GM19239 (cell line): ENCODE results near the gene TMPRSS3.

Experiments used
- DNase-seq: peaks from one replicate; pipeline ENCODE4 v3.0.0; 2011; ENCODE audit warnings: low spot score; ENCODE audit not compliant: insufficient read length
- FAIRE-seq: peaks from 2 replicates; lab custom pipeline; 2011; peaks lifted over from hg19 to GRCh38; lab: Jason Lieb, UNC

The TMPRSS3 gene

GRCh38 chr21:42395905-42396651 lies at the start of gene TMPRSS3:
Gene TMPRSS3, minus strand, starts transcription at chr21:42396052. Its CDS starts 635 bp downstream, at chr21:42395417.
- FAIRE-seq, result no peak
- DNase-seq, result no peak

GRCh38 chr21:42445311-42445710 lies 49.5 kb upstream of the TMPRSS3 start:
- FAIRE-seq (no peak), DNase-seq (no peak)

GRCh38 chr21:42444745-42445059 lies 48.9 kb upstream of the TMPRSS3 start:
- no peak for DNase-seq

GRCh38 chr21:42443876-42444744 lies 48.3 kb upstream of the TMPRSS3 start:
- no peak for FAIRE-seq

More at GRCh38 chr21:42444745-42445059, 48.9 kb upstream of the TMPRSS3 start:
- no peak for FAIRE-seq

DNA sequence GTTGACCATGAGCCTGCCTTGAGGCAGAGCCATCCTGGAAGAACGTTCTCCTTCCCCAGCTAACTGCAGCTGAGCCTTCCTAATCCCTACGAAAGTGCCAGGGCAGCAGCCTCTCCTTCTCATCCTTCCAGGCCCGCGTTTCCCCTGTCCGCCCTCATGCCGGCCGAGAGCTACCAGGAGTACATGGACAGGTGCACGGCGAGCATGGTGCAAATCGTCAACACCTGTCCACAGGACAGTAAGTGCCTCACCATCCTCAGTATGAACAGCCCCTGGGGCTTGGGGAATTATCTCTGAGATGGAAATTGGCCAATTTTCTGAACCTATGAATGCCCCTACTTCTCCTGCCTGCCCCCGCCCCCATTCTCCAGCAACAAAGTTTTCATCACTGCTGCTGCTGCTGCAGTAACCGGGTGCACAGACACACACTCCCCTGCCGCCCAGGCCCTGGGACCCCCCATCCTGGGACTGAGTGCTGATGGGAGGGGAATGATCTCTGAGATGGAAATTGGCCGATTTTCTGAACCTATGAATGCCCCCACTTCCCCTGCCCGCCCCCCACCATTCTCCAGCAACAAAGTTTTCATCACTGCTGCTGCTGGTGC lies 47.4 kb upstream of the TMPRSS3 start:
- FAIRE-seq (no peak), DNase-seq (no peak)

More at GRCh38 chr21:42443876-42444744, 48.3 kb upstream of the TMPRSS3 start:
- no peak for DNase-seq

- FAIRE-seq, result no peak
- no peak for DNase-seq
These were observed 46.1 kb upstream of the TMPRSS3 start for GRCh38 chr21:42441963-42442362.

GRCh38 chr21:42440187-42440792 lies 44.4 kb upstream of the TMPRSS3 start:
- peak; percentile 87 for FAIRE-seq
- peak; percentile 60 for DNase-seq

DNA sequence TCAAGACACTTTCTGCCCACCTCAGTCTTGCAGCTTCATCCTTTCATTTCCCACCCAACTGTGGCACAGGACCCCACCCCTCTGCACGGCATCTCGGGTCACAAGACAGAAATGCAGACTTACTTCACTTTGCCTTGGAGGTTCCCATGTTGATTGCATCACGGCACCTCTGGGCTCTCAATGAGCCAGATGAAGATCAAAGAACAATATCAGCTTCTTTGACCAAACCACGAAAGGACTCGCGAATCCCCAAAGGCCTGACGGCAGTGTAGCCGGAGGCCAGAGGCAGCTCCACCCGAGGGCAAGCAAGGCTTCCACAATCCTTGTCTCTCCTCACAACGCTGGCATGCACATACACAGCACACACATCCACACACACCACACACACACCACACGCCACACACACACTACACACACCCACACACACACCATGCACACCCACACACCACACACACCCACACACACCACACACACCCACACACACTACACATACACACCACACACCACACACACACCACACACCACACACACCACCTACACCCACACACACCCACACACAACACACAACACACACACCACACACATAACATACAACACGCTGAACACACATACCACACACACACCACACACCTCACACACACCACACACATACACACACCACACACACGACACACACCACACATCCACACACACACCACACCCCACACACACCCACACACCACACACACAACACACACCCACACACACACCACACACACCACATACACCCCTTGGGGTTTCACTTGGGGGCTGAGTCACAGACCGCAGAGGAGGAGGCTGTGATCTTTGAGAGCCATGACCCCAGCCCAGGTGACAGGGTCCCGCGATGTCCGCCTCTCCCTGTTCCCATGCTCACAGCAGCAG lies 43.7 kb upstream of the TMPRSS3 start:
- no peak for DNase-seq

DNA sequence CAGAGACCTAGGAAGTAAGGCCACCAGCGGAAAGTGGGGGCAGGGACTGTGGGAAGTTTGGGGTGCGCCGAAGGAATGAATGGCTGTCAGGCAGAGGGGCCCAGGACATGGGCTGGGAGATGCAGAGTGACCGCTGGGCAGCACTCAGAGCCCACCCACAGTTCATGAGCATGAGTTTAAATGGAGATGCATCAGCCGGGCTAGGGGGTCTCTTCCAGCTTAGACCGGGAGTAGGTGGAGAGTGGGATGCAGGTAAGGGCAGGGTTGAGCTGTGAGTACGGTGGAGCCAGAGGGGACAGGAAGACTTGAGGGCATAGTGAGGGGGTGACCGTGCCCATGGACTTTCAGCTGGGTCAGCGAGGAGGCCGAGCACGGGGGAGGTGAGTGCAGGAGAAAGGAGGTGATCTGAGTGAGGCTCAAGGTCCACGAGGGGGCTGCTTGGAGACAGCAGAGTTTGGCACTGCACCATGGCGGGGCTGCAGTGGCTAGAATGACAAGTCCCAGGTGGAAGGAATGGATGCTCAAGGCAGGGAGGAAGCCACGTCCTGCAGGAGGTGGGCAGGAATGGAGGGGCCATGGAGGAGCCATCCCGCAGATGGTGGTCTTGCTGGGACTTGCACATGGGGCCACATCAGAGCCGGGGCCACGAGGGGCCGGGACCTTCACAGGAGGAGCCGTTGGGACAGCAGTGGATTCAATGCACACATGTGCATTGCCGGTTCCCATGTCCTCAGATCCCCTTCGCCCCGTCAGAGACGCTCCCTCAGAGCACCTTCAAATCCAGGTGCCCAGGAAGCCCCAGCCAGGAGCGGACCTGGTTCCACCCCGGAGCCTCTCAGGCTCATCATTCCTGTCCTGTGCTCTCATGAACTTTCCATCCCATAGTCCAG lies 42.7 kb upstream of the TMPRSS3 start:
- FAIRE-seq (no peak), DNase-seq (no peak)

More for the DNA sequence above, 43.7 kb upstream of the TMPRSS3 start:
- peak; percentile 62 for FAIRE-seq

DNA sequence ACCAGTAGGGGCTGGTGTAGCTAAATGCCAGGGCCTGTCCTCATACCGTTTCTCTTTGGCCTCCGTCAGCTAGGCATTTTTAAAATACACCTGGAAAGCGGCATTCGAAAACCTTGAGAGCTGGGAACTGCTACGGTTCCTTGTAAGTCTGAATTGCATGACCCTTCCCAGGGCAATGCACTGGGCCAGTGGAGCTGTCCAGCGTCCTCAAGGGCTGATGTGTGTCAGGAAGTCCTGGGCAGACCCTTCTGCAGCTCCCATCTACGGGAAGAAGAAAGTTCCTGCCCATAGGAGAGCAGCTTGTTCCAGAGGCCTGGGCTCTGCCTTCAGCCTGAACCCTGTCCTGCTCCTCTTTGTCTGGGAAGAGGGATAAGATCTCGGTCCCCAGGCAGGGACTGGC lies 41.9 kb upstream of the TMPRSS3 start:
- FAIRE-seq (no peak), DNase-seq (no peak)

DNA sequence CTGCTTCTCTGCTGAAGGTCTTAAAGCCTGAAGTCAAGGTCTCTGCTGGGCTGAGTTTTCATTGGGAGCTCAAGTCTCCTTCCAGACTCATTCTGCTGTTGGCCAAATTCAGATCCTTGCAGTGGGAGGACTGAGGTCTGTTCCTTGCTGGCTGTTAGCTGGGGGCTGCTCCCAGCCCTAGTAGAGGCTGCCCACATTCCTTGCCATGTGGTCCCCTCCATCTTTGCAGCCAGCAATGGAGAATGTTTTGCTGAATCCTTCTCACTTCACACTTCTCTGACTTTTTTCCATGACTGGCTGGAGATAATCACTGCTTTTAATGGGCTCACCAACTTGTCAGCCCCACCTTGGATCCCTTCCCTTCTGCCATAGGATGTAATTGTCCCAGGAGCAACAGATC lies 41.1 kb upstream of the TMPRSS3 start:
- FAIRE-seq, result no peak
- no peak for DNase-seq

DNA sequence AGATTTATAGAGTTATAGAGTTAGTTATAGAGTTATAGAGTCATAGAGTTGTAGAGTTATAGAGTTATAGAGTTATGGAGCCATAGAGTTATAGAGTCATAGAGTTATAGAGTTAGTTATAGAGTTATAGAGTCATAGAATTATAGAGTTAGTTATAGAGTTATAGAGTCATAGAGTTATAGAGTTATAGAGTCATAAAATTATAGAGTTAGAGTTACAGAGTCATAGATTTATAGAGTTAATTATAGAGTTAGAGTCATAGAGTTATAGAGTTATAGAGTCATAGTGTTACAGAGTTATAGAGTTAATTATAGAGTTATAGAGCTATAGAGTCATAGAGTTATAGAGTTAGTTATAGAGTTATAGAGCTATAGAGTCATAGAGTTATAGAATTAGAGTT lies 40.0 kb upstream of the TMPRSS3 start:
- FAIRE-seq (no peak), DNase-seq (no peak)

DNA sequence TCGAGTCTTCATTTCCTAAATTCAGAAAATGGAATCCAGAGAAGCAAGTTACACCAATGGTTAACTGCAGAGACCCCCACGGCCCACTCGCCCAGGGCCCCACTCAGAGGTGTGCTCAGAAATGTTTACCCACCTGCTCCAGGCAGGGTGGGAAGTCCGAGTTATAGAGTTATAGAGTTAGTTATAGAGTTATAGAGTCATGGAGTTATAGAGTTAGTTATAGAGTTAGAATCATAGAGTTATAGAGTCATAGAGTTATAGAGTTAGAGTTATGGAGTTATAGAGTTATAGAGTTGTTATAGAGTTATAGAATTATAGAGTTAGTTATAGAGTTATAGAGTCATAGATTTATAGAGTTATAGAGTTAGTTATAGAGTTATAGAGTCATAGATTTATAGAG lies 39.5 kb upstream of the TMPRSS3 start:
- FAIRE-seq (no peak), DNase-seq (no peak)

- no peak for FAIRE-seq
These were observed 39.0 kb upstream of the TMPRSS3 start for GRCh38 chr21:42434884-42435283.

DNA sequence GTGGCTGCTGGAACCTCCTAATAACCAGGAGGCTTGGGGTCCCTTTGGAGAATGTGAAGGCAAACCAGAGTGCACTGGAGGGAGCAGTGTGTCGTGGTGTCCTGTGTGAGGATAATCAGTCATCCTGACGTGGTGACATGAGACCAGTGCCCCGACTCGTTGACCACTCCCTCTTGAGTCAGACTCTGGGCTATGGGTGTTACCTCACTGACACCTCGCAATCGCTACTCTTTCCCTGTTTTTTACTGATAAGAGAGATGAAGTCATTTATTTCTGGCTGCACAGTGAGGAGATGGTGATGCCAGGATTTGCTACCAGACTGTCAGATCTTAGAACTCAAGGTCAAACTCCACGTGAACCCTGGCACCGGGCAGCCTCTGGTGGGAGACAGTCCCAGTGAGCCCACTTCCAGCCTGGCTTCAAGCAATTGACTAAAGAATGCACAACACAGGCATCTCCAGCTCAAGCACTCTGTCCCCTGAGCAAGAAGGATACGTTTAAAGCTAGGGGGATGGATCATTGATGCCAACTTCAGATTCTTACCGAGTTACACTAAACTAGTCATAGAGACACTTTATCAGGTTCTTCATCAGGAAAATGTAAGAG lies 38.2 kb upstream of the TMPRSS3 start:
- DNase-seq (no peak), FAIRE-seq (no peak)

More at GRCh38 chr21:42434884-42435283, 39.0 kb upstream of the TMPRSS3 start:
- no peak for DNase-seq

GRCh38 chr21:42432695-42433094 lies 36.8 kb upstream of the TMPRSS3 start:
- DNase-seq (no peak), FAIRE-seq (no peak)

GRCh38 chr21:42431196-42431595 lies 35.3 kb upstream of the TMPRSS3 start:
- DNase-seq (no peak), FAIRE-seq (no peak)

DNA sequence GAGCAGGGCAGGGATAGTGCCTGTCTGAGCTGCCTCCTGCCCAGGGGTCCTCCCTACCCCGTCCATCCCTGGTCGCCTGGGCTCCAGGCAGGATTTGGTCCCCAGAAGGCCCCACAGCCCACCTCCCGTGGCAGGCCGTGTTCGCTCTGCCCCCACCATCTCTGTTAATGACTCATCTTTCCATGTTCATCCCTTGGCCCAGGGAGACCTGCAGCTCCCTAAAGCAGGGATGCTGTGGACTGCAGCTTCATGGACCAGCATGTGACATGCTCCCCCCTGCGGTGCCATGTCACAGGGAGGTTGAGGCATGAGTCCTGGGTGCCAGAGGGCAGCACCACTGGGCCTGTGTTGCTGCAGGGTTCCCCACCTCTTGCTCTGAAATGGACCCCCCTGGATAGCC lies 34.7 kb upstream of the TMPRSS3 start:
- FAIRE-seq (no peak), DNase-seq (no peak)
